ENCODE data around the gene EEIG1.

DNA sequence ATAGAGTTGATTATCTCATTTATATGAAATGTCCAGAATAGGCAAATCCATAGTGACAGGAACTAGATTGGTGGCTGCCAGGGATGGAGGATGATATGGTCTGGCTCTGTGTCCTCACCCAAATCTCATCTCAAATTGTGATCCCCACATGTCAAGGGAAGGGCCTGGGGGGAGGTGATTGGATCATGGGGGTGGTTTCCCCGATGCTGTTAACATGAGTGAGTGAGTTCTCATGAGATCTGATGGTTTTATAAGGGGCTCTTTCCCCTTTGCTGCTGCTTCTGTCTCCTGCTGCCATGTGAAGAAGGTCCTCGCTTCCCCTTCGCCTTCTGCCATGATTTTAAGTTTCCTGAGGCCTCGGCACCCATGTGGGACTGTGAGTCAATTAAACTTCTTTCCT is 21.4 kb downstream of the EEIG1 start:
- TF ChIP-seq, protein P1, sequence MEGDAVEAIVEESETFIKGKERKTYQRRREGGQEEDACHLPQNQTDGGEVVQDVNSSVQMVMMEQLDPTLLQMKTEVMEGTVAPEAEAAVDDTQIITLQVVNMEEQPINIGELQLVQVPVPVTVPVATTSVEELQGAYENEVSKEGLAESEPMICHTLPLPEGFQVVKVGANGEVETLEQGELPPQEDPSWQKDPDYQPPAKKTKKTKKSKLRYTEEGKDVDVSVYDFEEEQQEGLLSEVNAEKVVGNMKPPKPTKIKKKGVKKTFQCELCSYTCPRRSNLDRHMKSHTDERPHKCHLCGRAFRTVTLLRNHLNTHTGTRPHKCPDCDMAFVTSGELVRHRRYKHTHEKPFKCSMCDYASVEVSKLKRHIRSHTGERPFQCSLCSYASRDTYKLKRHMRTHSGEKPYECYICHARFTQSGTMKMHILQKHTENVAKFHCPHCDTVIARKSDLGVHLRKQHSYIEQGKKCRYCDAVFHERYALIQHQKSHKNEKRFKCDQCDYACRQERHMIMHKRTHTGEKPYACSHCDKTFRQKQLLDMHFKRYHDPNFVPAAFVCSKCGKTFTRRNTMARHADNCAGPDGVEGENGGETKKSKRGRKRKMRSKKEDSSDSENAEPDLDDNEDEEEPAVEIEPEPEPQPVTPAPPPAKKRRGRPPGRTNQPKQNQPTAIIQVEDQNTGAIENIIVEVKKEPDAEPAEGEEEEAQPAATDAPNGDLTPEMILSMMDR (IDR thresholded peaks at IDR 0.05; ENCODE audit: low read depth, low read length): no peak
- TF ChIP-seq EZH2phosphoT487 (IDR thresholded peaks at IDR 0.05; ENCODE audit: low read depth): no peak
